ENCODE measurements around the gene TESK2.

Gene TESK2

GRCh38 chr1:45353685-45354084 is 137.3 kb downstream of the TESK2 start:
- TF ChIP-seq TCF4 (CRISPR knock-in tag; IDR thresholded peaks at IDR 0.05; ENCODE audit: borderline replicate concordance) (no peak), CREB5 (CRISPR knock-in tag; IDR thresholded peaks at IDR 0.05; ENCODE audit: low read depth) (no peak), ZNF8 (CRISPR knock-in tag; IDR thresholded peaks at IDR 0.05) (no peak), ZNF70 (CRISPR knock-in tag; IDR thresholded peaks at IDR 0.05) (no peak), PATZ1 (CRISPR knock-in tag; IDR thresholded peaks at IDR 0.05; ENCODE audit: borderline replicate concordance) (no peak), OSR1 (CRISPR knock-in tag; IDR thresholded peaks at IDR 0.05) (no peak), CSDC2 (CRISPR knock-in tag; IDR thresholded peaks at IDR 0.05) (no peak), POU6F1 (CRISPR knock-in tag; IDR thresholded peaks at IDR 0.05; ENCODE audit: borderline replicate concordance, low read depth) (no peak), ZC3H10 (CRISPR knock-in tag; IDR thresholded peaks at IDR 0.05) (no peak), ARNTL (CRISPR knock-in tag; IDR thresholded peaks at IDR 0.05; ENCODE audit: borderline replicate concordance, low read depth) (no peak), ZNF565 (CRISPR knock-in tag; conservative IDR thresholded peaks at IDR 0.05; ENCODE audit: low read depth) (no peak), ZFP30 (CRISPR knock-in tag; IDR thresholded peaks at IDR 0.05) (no peak), RARB (CRISPR knock-in tag; IDR thresholded peaks at IDR 0.05) (no peak), TOX (CRISPR knock-in tag; IDR thresholded peaks at IDR 0.05; ENCODE audit: borderline replicate concordance) (no peak), GLIS3 (CRISPR knock-in tag; IDR thresholded peaks at IDR 0.05) (no peak), ESRRG (CRISPR knock-in tag; IDR thresholded peaks at IDR 0.05) (no peak), SNAI2 (CRISPR knock-in tag; IDR thresholded peaks at IDR 0.05) (no peak), TSHZ2 (CRISPR knock-in tag; IDR thresholded peaks at IDR 0.05) (no peak)
- ATAC-seq, result no peak

GRCh38 chr1:45351508-45351907 is 139.5 kb downstream of the TESK2 start:
- ATAC-seq, result no peak
- TF ChIP-seq POU6F1 (CRISPR knock-in tag; IDR thresholded peaks at IDR 0.05; ENCODE audit: borderline replicate concordance, low read depth), result no peak
- TF ChIP-seq ZNF565 (CRISPR knock-in tag; conservative IDR thresholded peaks at IDR 0.05; ENCODE audit: low read depth), result no peak
- TF ChIP-seq RARB (CRISPR knock-in tag; IDR thresholded peaks at IDR 0.05), result no peak
- no peak for TF ChIP-seq BACH2 (CRISPR knock-in tag; IDR thresholded peaks at IDR 0.05; ENCODE audit: borderline replicate concordance)
- TF ChIP-seq ISL1 (CRISPR knock-in tag; IDR thresholded peaks at IDR 0.05), result no peak
- no peak for TF ChIP-seq ZFP30 (CRISPR knock-in tag; IDR thresholded peaks at IDR 0.05)
- no peak for TF ChIP-seq ESRRG (CRISPR knock-in tag; IDR thresholded peaks at IDR 0.05)
- no peak for TF ChIP-seq TOX (CRISPR knock-in tag; IDR thresholded peaks at IDR 0.05; ENCODE audit: borderline replicate concordance)
- TF ChIP-seq GLIS3 (CRISPR knock-in tag; IDR thresholded peaks at IDR 0.05), result no peak
- no peak for TF ChIP-seq CREB5 (CRISPR knock-in tag; IDR thresholded peaks at IDR 0.05; ENCODE audit: low read depth)
